Duodenal mucosa (tissue), 2 donors: Measurements from ENCODE around the gene DMWD.

Experiments used
- H3K27ac ChIP-seq: one replicate; pipeline ENCODE4 v1.7.0; 2013; ENCODE audit warnings: low read depth, low read length
- H3K27me3 ChIP-seq, 2 donors: one replicate each; pipeline ENCODE4 v1.7.0; 2013; ENCODE audit warnings: low read length in 2 of 2, control low read depth in 1 of 2; ENCODE audit not compliant: insufficient read depth in 2 of 2, control insufficient read depth in 1 of 2
- H3K36me3 ChIP-seq, 2 donors: one replicate each; pipeline ENCODE4 v1.7.0; 2013; ENCODE audit warnings: low read length in 2 of 2, control low read depth in 1 of 2; ENCODE audit not compliant: insufficient read depth in 2 of 2, control insufficient read depth in 1 of 2
- H3K4me1 ChIP-seq, 2 donors: one replicate each; pipeline ENCODE4 v1.7.0; 2013; ENCODE audit warnings: low read length in 2 of 2, control low read depth in 1 of 2; ENCODE audit not compliant: insufficient read depth in 2 of 2, control insufficient read depth in 1 of 2
- H3K4me3 ChIP-seq, 2 donors: one replicate each; pipeline ENCODE4 v1.7.0; 2013; ENCODE audit warnings: low read length in 2 of 2, low read depth in 1 of 2
- H3K9ac ChIP-seq, 2 donors: one replicate each; pipeline ENCODE4 v1.7.0; 2013; ENCODE audit warnings: low read length in 2 of 2, low read depth in 1 of 2
- H3K9me3 ChIP-seq, 2 donors: one replicate each; pipeline ENCODE4 v1.7.0; 2013; ENCODE audit warnings: low read length in 2 of 2, control low read depth in 1 of 2; ENCODE audit not compliant: control insufficient read depth in 1 of 2

Gene DMWD

GRCh38 chr19:45824531-45825262 lies 32.1 kb upstream of the DMWD start:
- no peak overlapping the region for H3K9ac ChIP-seq
- H3K27me3 ChIP-seq: no peaks in the 10 kb centered on the region
- H3K9me3 ChIP-seq: no peaks in the 10 kb centered on the region
- no peak overlapping the region for H3K27ac ChIP-seq
- peaks cover 68 to 94% of the 10 kb centered on the region in 2 donors for H3K36me3 ChIP-seq
- no peak overlapping the region for H3K4me3 ChIP-seq
- peaks cover 0 to 10% of the 10 kb centered on the region in 2 donors for H3K4me1 ChIP-seq

- Histone ChIP-seq H3K4me3 (no peak overlapping the region), H3K27ac (no peak overlapping the region), H3K27me3 (no peaks in the 10 kb centered on the region), H3K36me3 (peaks cover 65 to 93% of the 10 kb centered on the region in 2 donors), H3K9me3 (no peaks in the 10 kb centered on the region), H3K9ac (no peak overlapping the region), H3K4me1 (peaks cover 0 to 10% of the 10 kb centered on the region in 2 donors)
Observed at GRCh38 chr19:45824041-45824471, 31.4 kb upstream of the DMWD start.

- Histone ChIP-seq H3K9ac (no peak overlapping the region), H3K9me3 (no peaks in the 10 kb centered on the region), H3K27ac (no peak overlapping the region), H3K4me3 (no peak overlapping the region), H3K36me3 (peaks cover 56 to 84% of the 10 kb centered on the region in 2 donors), H3K4me1 (peaks cover 0 to 10% of the 10 kb centered on the region in 2 donors), H3K27me3 (no peaks in the 10 kb centered on the region)
Observed at GRCh38 chr19:45823182-45823581, 30.5 kb upstream of the DMWD start.

GRCh38 chr19:45822716-45823115 lies 30.1 kb upstream of the DMWD start:
- H3K4me3 ChIP-seq: no peak overlapping the region
- no peak overlapping the region for H3K27ac ChIP-seq
- no peaks in the 10 kb centered on the region for H3K27me3 ChIP-seq
- H3K4me1 ChIP-seq: peaks cover 0 to 10% of the 10 kb centered on the region in 2 donors
- H3K9me3 ChIP-seq: no peaks in the 10 kb centered on the region
- H3K36me3 ChIP-seq: peaks cover 53 to 80% of the 10 kb centered on the region in 2 donors
- H3K9ac ChIP-seq: no peak overlapping the region

GRCh38 chr19:45821570-45821969 lies 28.9 kb upstream of the DMWD start:
- Histone ChIP-seq H3K4me3 (no peak overlapping the region), H3K27ac (no peak overlapping the region), H3K9me3 (no peaks in the 10 kb centered on the region), H3K4me1 (peaks cover 0 to 10% of the 10 kb centered on the region in 2 donors), H3K36me3 (peaks cover 42 to 68% of the 10 kb centered on the region in 2 donors), H3K9ac (no peak overlapping the region), H3K27me3 (no peaks in the 10 kb centered on the region)

- no peak overlapping the region for H3K9ac ChIP-seq
- no peaks in the 10 kb centered on the region for H3K9me3 ChIP-seq
- H3K36me3 ChIP-seq: peaks cover 37 to 64% of the 10 kb centered on the region in 2 donors
- H3K27ac ChIP-seq: no peak overlapping the region
- H3K4me3 ChIP-seq: no peak overlapping the region
- H3K27me3 ChIP-seq: no peaks in the 10 kb centered on the region
- peaks cover 0 to 10% of the 10 kb centered on the region in 2 donors for H3K4me1 ChIP-seq
Observed at GRCh38 chr19:45821103-45821521, 28.5 kb upstream of the DMWD start.

- peaks cover 0 to 10% of the 10 kb centered on the region in 2 donors for H3K4me1 ChIP-seq
- no peak overlapping the region for H3K9ac ChIP-seq
- H3K4me3 ChIP-seq: no peak overlapping the region
- H3K36me3 ChIP-seq: peaks cover 33 to 58% of the 10 kb centered on the region in 2 donors
- H3K27ac ChIP-seq: no peak overlapping the region
- no peaks in the 10 kb centered on the region for H3K9me3 ChIP-seq
- H3K27me3 ChIP-seq: no peaks in the 10 kb centered on the region
Observed at GRCh38 chr19:45820413-45821102, 27.9 kb upstream of the DMWD start.

- Histone ChIP-seq H3K9ac (no peak overlapping the region), H3K27ac (no peak overlapping the region), H3K36me3 (peaks cover 28 to 50% of the 10 kb centered on the region in 2 donors), H3K27me3 (no peaks in the 10 kb centered on the region), H3K4me3 (no peak overlapping the region), H3K9me3 (no peaks in the 10 kb centered on the region), H3K4me1 (peaks cover 0 to 6% of the 10 kb centered on the region in 2 donors)
Observed at GRCh38 chr19:45819769-45820168, 27.1 kb upstream of the DMWD start.

- no peaks in the 10 kb centered on the region for H3K27me3 ChIP-seq
Observed at GRCh38 chr19:45817725-45818301, 25.2 kb upstream of the DMWD start.

More at GRCh38 chr19:45817725-45818301, 25.2 kb upstream of the DMWD start:
- no peak overlapping the region for H3K27ac ChIP-seq
- H3K9ac ChIP-seq: no peak overlapping the region
- peaks cover 15 to 33% of the 10 kb centered on the region in 2 donors for H3K36me3 ChIP-seq
- H3K9me3 ChIP-seq: no peaks in the 10 kb centered on the region
- no peak overlapping the region for H3K4me3 ChIP-seq
- no peaks in the 10 kb centered on the region for H3K4me1 ChIP-seq
